Measurements from ENCODE around the gene ERCC6L2. TPM values are rescaled to one million over a fixed set of nuclear protein-coding genes. Genes with fewer than 3 reads are reported as not detected.
A peak's percentile ranks its signal among the peaks of the same experiment; 100 is the strongest.

ERCC6L2 gene
- total RNA-seq, 1 donor from 2014 or later: 70.1 TPM

- DNase-seq: no peak
Measured at GRCh38 chr9:95980262-95981125, 105.0 kb downstream of the ERCC6L2 start.

GRCh38 chr9:95981761-95982390 is 106.4 kb downstream of the ERCC6L2 start:
- DNase-seq: peak; percentile 35

GRCh38 chr9:95985440-95986055 is 110.1 kb downstream of the ERCC6L2 start:
- no peak for DNase-seq

- DNase-seq: no peak
Measured at GRCh38 chr9:95989297-95989696, 113.8 kb downstream of the ERCC6L2 start.

GRCh38 chr9:95991326-95991725 is 115.8 kb downstream of the ERCC6L2 start:
- DNase-seq: peak; percentile 65

- DNase-seq: no peak
Measured at GRCh38 chr9:95992536-95992935, 117.0 kb downstream of the ERCC6L2 start.

- no peak for DNase-seq
Measured at GRCh38 chr9:95993337-95993736, 117.8 kb downstream of the ERCC6L2 start.

- DNase-seq: no peak
Measured at GRCh38 chr9:95999390-95999789, 123.9 kb downstream of the ERCC6L2 start.

- no peak for DNase-seq
Measured at GRCh38 chr9:96004379-96004778, 128.9 kb downstream of the ERCC6L2 start.

GRCh38 chr9:96006296-96006879 is 130.9 kb downstream of the ERCC6L2 start:
- DNase-seq: no peak

GRCh38 chr9:96006961-96007360 is 131.5 kb downstream of the ERCC6L2 start:
- no peak for DNase-seq

GRCh38 chr9:96008502-96009222 is 133.2 kb downstream of the ERCC6L2 start:
- no peak for DNase-seq

GRCh38 chr9:96009223-96009602 is 133.7 kb downstream of the ERCC6L2 start:
- DNase-seq: no peak

GRCh38 chr9:96009690-96010472 is 134.4 kb downstream of the ERCC6L2 start:
- no peak for DNase-seq

GRCh38 chr9:96014078-96014477 is 138.6 kb downstream of the ERCC6L2 start:
- DNase-seq: peak; percentile 51

GRCh38 chr9:96015876-96016686 is 140.6 kb downstream of the ERCC6L2 start:
- DNase-seq: no peak
